Immature natural killer cell (primary cell): ENCODE measurements around the gene GIMAP1. TPM values are rescaled to one million over a fixed set of nuclear protein-coding genes. Genes with fewer than 3 reads are reported as not detected.

Source experiments
- DNase-seq, 3 donors: peaks; one replicate each; pipeline ENCODE4 v3.0.0; 2022; ENCODE audit warnings: mixed read lengths in 1 of 3
- H3K27ac Mint-ChIP-seq, 6 donors: one replicate each; pipeline ENCODE4 v1.8.0; 2020; ENCODE audit warnings: mixed read lengths in 6 of 6, mild to moderate bottlenecking in 5 of 6, inconsistent platforms in 4 of 6, moderate library complexity in 3 of 6
- H3K27me3 Mint-ChIP-seq, 3 donors: one replicate each; pipeline ENCODE4 v1.8.0; 2020 to 2021; ENCODE audit warnings: low read depth in 3 of 3, mild to moderate bottlenecking in 3 of 3, mixed read lengths in 3 of 3, moderate library complexity in 3 of 3, inconsistent platforms in 1 of 3
- H3K36me3 Mint-ChIP-seq, 3 donors: one replicate each; pipeline ENCODE4 v1.8.0; 2020; ENCODE audit warnings: mixed read lengths in 3 of 3, inconsistent platforms in 2 of 3, mild to moderate bottlenecking in 2 of 3
- H3K4me1 Mint-ChIP-seq, 2 donors: one replicate each; pipeline ENCODE4 v1.8.0; 2020; ENCODE audit warnings: inconsistent platforms in 2 of 2, mild to moderate bottlenecking in 2 of 2, mixed read lengths in 2 of 2, moderate library complexity in 1 of 2
- H3K4me3 Mint-ChIP-seq, 5 donors: one replicate each; pipeline ENCODE4 v1.8.0; 2020; ENCODE audit warnings: mild to moderate bottlenecking in 5 of 5, mixed read lengths in 5 of 5, inconsistent platforms in 3 of 5, moderate library complexity in 3 of 5
- H3K9me3 Mint-ChIP-seq, 6 donors: one replicate each; pipeline ENCODE4 v1.8.0; 2020; ENCODE audit warnings: mild to moderate bottlenecking in 6 of 6, mixed read lengths in 6 of 6, inconsistent platforms in 4 of 6, moderate library complexity in 3 of 6
- polyA plus RNA-seq, 3 donors: library from polyadenylated mRNA; unstranded; fragments of 300-500 nt; fragmentation: Illumina TruSeq; gene quantifications; one replicate each; pipeline ENCODE4 v1.2.3, GENCODE V29; 2021

GIMAP1 gene
- polyA plus RNA-seq, 3 donors from 2014 or later: 19.1 to 71.4 (median 25.7) TPM

DNA sequence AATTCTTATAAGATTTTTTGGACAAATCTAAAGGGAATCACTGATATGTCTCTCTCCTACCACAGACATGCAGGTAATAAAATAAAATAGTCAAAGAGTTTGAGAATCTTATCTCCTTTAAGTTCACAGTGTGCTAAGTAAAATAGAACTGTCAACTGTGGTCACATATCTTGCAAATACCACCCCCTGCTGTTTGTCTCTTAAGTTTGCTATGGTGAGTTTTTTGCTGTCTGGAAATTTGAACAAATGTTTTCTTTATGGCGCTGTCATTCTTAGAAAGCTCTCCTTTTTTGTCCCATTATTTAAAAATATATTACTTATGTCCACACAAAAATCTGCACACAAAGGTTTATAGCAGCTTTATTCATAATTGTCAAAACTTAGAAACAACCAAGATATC, 40.4 kb downstream of the GIMAP1 start:
- H3K9me3 Mint-ChIP-seq: peaks cover 0 to 8% (median 6%) of the 10 kb centered on the region in 6 donors
- peaks cover 7 to 15% (median 8%) of the 10 kb centered on the region in 3 donors for H3K27me3 Mint-ChIP-seq
- H3K36me3 Mint-ChIP-seq: peaks cover 0 to 7% (median 5%) of the 10 kb centered on the region in 3 donors
- peak overlapping the region; percentile 94 to 99 (median 97) for H3K27ac Mint-ChIP-seq
- peak; percentile 56 to 63 (median 62) for DNase-seq
- H3K4me1 Mint-ChIP-seq: peaks cover 46 to 51% of the 10 kb centered on the region in 2 donors
- H3K4me3 Mint-ChIP-seq: peak overlapping the region; percentile 68 to 90 (median 73)

DNA sequence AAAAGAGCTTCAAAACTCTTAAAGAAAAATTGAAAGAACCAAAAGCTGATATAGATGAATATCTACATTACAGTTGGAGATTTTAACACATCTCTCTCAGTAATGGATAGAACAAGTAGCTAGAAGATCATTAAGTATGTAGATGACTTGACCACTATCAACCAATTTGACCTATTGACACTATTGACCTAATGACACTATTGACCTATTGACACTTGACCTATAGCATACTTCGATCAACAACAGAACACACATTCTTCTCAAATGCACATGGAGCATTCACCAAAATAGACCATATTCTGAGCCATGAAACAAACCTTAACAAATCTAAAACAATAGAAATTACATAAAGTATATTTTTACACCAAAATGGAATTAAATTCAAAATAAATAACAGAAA, 43.1 kb downstream of the GIMAP1 start:
- Mint-ChIP-seq H3K27ac (no peak overlapping the region), H3K27me3 (peaks cover 7 to 9% (median 8%) of the 10 kb centered on the region in 3 donors), H3K4me1 (peaks cover 24 to 28% of the 10 kb centered on the region in 2 donors), H3K36me3 (peaks cover 0 to 7% (median 5%) of the 10 kb centered on the region in 3 donors), H3K9me3 (peaks cover 0 to 9% (median 6%) of the 10 kb centered on the region in 6 donors), H3K4me3 (no peak overlapping the region)
- DNase-seq: no peak

- DNase-seq: no peak
- Mint-ChIP-seq H3K4me3 (no peak overlapping the region), H3K9me3 (peaks cover 0 to 7% (median 4%) of the 10 kb centered on the region in 6 donors), H3K27me3 (peaks cover 0 to 2% (median 2%) of the 10 kb centered on the region in 3 donors), H3K36me3 (peaks cover 0 to 4% (median 1%) of the 10 kb centered on the region in 3 donors), H3K27ac (no peak overlapping the region), H3K4me1 (no peaks in the 10 kb centered on the region)
These were observed 49.9 kb downstream of the GIMAP1 start for GRCh38 chr7:150766334-150766709.

DNA sequence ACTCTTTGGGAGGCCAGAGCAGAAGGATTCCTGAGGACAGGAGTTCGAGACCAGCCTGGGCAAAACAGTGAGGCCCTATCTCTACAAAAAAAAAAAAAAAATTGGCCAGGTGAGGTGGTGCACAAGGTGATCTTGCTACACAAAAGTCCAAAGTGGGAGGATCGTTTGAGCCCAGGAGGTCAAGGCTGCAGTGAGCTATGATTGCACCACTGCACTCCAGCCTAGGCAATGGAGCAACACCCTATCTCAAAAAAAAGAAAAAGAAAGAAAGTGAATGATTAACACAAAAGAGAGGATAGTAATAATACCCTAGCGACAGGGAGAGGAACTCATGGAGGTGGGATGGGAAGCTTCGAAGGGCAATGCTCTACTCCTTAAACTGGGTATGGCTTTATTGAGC, 53.4 kb downstream of the GIMAP1 start:
- no peak overlapping the region for H3K4me3 Mint-ChIP-seq
- no peak for DNase-seq
- no peak overlapping the region for H3K27ac Mint-ChIP-seq
- H3K4me1 Mint-ChIP-seq: no peaks in the 10 kb centered on the region
- peaks cover 0 to 4% (median 3%) of the 10 kb centered on the region in 3 donors for H3K27me3 Mint-ChIP-seq
- peaks cover 0 to 5% (median 0%) of the 10 kb centered on the region in 3 donors for H3K36me3 Mint-ChIP-seq
- H3K9me3 Mint-ChIP-seq: peaks cover 0 to 18% (median 7%) of the 10 kb centered on the region in 6 donors

Other genes with a start within 250 kb of the GIMAP1 start
- gene GIMAP7, start 201.7 kb upstream of the GIMAP1 start, polyA plus RNA-seq: 100 to 1,000 TPM; 285 to 709 (median 555) TPM
- 100 to 1,000 TPM; 158 to 420 (median 392) TPM for gene GIMAP4, start 149.2 kb upstream of the GIMAP1 start, polyA plus RNA-seq
- gene GIMAP6, start 84.2 kb upstream of the GIMAP1 start, polyA plus RNA-seq: 100 to 1,000 TPM; 119 to 279 (median 173) TPM
- gene GIMAP2, start 30.9 kb upstream of the GIMAP1 start, polyA plus RNA-seq: 10 to 100 TPM; 63.1 to 93.5 (median 79.4) TPM
- gene GIMAP5, start 20.8 kb downstream of the GIMAP1 start, polyA plus RNA-seq: 100 to 1,000 TPM; 123 to 291 (median 123) TPM
- under 1 TPM in 1 of 3 donors, not detected in 2; 0.87 TPM for gene TMEM176B, start 83.8 kb downstream of the GIMAP1 start, polyA plus RNA-seq
- gene TMEM176A, start 84.2 kb downstream of the GIMAP1 start, polyA plus RNA-seq: under 1 TPM in 1 of 3 donors, not detected in 2; 0.97 TPM
- not detected for gene AOC1, start 135.9 kb downstream of the GIMAP1 start, polyA plus RNA-seq